Loucy (cell line): ENCODE measurements around the gene IL17C.

Experiments used
- CTCF ChIP-seq: fragments of 200-600 bp; sonication (generic); conservative IDR thresholded peaks from 2 replicates; pipeline ENCODE4 v1.5.1; 2014; ENCODE audit warnings: mild to moderate bottlenecking, antibody characterized with exemption, low read length
- EZH2phosphoT487 ChIP-seq: fragments of 200-600 bp; IDR thresholded peaks from 2 replicates; pipeline ENCODE4 v1.6.1; 2018; ENCODE audit warnings: antibody characterized with exemption, mild to moderate bottlenecking, moderate library complexity, borderline replicate concordance

- TF ChIP-seq CTCF (no peak), EZH2phosphoT487 (no peak)
Measured at GRCh38 chr16:88602091-88602490, 36.3 kb upstream of the IL17C start.
